Right lobe of liver (tissue), 6 donors: ENCODE data around the gene DNAH1. TPM values are rescaled to one million over a fixed set of nuclear protein-coding genes. Genes with fewer than 3 reads are reported as not detected.
A peak's percentile ranks its signal among the peaks of the same experiment; 100 is the strongest.

Source experiments
- ATAC-seq, 4 donors: fragments of 200-7000 bp; cut with Tn5 transposase; one replicate each; pipeline ENCODE4 v1.9.1; 2020; ENCODE audit warnings: mild to moderate bottlenecking in 4 of 4, moderate library complexity in 4 of 4
- DNase-seq, 3 donors: peaks; one replicate each; pipeline ENCODE4 v3.0.0-alpha.2; 2020
- H3K27ac ChIP-seq, 3 donors: fragments of 200-600 bp; one replicate each; pipeline ENCODE4 v1.8.0; 2022
- H3K27me3 ChIP-seq, 2 donors: fragments of 200-600 bp; one replicate each; pipeline ENCODE4 v1.8.0; 2022
- H3K36me3 ChIP-seq, 4 donors: fragments of 200-600 bp; sonication (generic) in 1 of 4; one replicate each; pipeline versions ENCODE4 v1.5.1 to v1.8.0; 2017 to 2022; ENCODE audit warnings: control low read depth in 1 of 4
- H3K4me1 ChIP-seq, 4 donors: fragments of 200-600 bp; sonication (generic) in 1 of 4; one replicate each; pipeline versions ENCODE4 v1.5.1 to v1.8.0; 2017 to 2022; ENCODE audit warnings: control low read depth in 1 of 4
- H3K4me3 ChIP-seq, 3 donors: fragments of 200-600 bp; one replicate each; pipeline ENCODE4 v1.8.0; 2022
- H3K9me3 ChIP-seq, 4 donors: fragments of 200-600 bp; sonication (generic) in 1 of 4; one replicate each; pipeline versions ENCODE4 v1.5.1 to v1.8.0; 2017 to 2022; ENCODE audit warnings: control low read depth in 1 of 4
- CTCF ChIP-seq, 4 donors: fragments of 200-600 bp in 3 of 4; fragments of 450-650 bp in 1 of 4; IDR thresholded peaks; one replicate each; pipeline versions ENCODE4 v1.5.1 to v1.8.0; 2016 to 2022; ENCODE audit warnings: antibody characterized with exemption in 4 of 4, mild to moderate bottlenecking in 2 of 4
- POLR2A ChIP-seq: fragments of 450-650 bp; IDR thresholded peaks from one replicate; pipeline ENCODE4 v1.6.1; 2017; ENCODE audit warnings: antibody characterized with exemption, mild to moderate bottlenecking
- WGBS: methylation state at CpG from one replicate; pipeline ENCODE4 v1.1.6; 2018; ENCODE audit warnings: low coverage, low lambda C conversion rate; ENCODE audit not compliant: insufficient coverage; ENCODE audit errors: missing lambda C conversion rate; 5-methylcytosine and 5-hydroxymethylcytosine counted together
- intact Hi-C, 2 donors: fragments of 100-400 bp; cut with DNase I; formaldehyde crosslinking; loops; one replicate each; pipeline versions ENCODE4 v1.11.2 to v1.14.1; 2022
- total RNA-seq, 6 experiments: library from RNA; depleted of rRNA in 2 of 6; stranded (reverse); fragments of >200 nt in 2 of 6; fragmentation: NEBNext Ultra II Directional in 3 of 6; extraction: Animal tissue kit (Norgen Biotek cat#: 25700) in 3 of 6; gene quantifications; one replicate each; pipeline versions ENCODE4 v1.1.0 to v1.2.4, GENCODE V29; 2016 to 2023
- donor health status: DM: no; HTN: yes; CAD: no.
- donor health status: DM: no; HTN: no; CAD: no.
- donor health status: DM: no; HTN: no; CAD: no.
- donor health status: DM: no; HTN: yes; CAD: no.
- donor health status: DM: no; HTN: yes; CAD: no.

The DNAH1 gene
- total RNA-seq, 6 experiments from 2014 or later: 1.6 to 11.2 (median 8.1) TPM

GRCh38 chr3:52408466-52408865, 92.3 kb downstream of the DNAH1 start:
- Histone ChIP-seq H3K27me3 (no peaks in the 10 kb centered on the region), H3K27ac (no peak overlapping the region), H3K4me3 (no peak overlapping the region), H3K9me3 (no peaks in the 10 kb centered on the region), H3K4me1 (peaks cover 0 to 27% (median 10%) of the 10 kb centered on the region in 4 donors), H3K36me3 (peaks cover 0 to 40% (median 14%) of the 10 kb centered on the region in 4 donors)
- intact Hi-C loops: no loop called here
- 62% methylated on average over 2 of the region's 8 CpGs for WGBS
- TF ChIP-seq CTCF (IDR thresholded peaks at IDR 0.05): no peak
- no peak for TF ChIP-seq POLR2A
- peak in 1 of 3 donors; percentile 30 for DNase-seq
- no peak for ATAC-seq

- Histone ChIP-seq H3K4me1 (peaks cover 0 to 16% (median 7%) of the 10 kb centered on the region in 4 donors), H3K9me3 (no peaks in the 10 kb centered on the region), H3K27ac (no peak overlapping the region), H3K4me3 (no peak overlapping the region), H3K36me3 (no peaks in the 10 kb centered on the region), H3K27me3 (no peaks in the 10 kb centered on the region)
- intact Hi-C loops: no loop called here
- WGBS: 89% methylated on average over 3 of the region's 3 CpGs
- no peak for DNase-seq
- TF ChIP-seq CTCF (IDR thresholded peaks at IDR 0.05) (no peak), POLR2A (no peak)
- ATAC-seq: no peak
Observed at GRCh38 chr3:52415800-52416199, 99.7 kb downstream of the DNAH1 start.

GRCh38 chr3:52420388-52420787, 104.3 kb downstream of the DNAH1 start:
- Histone ChIP-seq H3K4me3 (no peak overlapping the region), H3K36me3 (no peaks in the 10 kb centered on the region), H3K9me3 (no peaks in the 10 kb centered on the region), H3K27ac (no peak overlapping the region), H3K4me1 (no peaks in the 10 kb centered on the region), H3K27me3 (no peaks in the 10 kb centered on the region)
- DNase-seq (no peak), ATAC-seq (no peak)
- WGBS: no CpG with 5 or more reads among the region's 2 CpGs
- intact Hi-C loops: no loop called here
- TF ChIP-seq POLR2A (no peak), CTCF (IDR thresholded peaks at IDR 0.05) (no peak)

GRCh38 chr3:52422669-52423068, 106.5 kb downstream of the DNAH1 start:
- no peak overlapping the region for H3K27ac ChIP-seq
- TF ChIP-seq POLR2A (no peak), CTCF (IDR thresholded peaks at IDR 0.05) (no peak)

DNA sequence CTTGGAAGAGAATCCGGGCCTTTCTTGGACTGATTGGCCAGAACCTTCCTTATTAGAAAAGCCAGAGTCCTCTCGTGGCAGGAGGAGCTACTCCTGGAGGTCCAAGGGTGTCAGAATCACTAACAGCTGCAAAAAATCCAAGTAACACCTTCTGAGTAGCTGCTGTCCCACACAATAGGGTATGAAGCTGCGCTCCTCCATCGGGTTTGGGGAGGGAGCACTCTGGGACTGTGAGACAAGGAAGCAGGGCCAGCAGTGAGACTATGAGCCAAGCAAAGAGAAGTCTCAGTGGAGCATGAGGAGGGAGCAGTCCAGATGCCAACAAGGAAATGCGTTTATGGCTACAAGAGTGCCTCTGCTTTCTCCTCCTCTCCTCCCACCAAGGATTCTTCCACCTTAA, 107.1 kb downstream of the DNAH1 start:
- no peak for TF ChIP-seq POLR2A
- no peak for TF ChIP-seq CTCF (IDR thresholded peaks at IDR 0.05)
- 71% methylated on average over 5 of the region's 5 CpGs for WGBS
- no peaks in the 10 kb centered on the region for H3K9me3 ChIP-seq
- ATAC-seq (no peak), DNase-seq (peak in 1 of 3 donors; percentile 15)
- no peaks in the 10 kb centered on the region for H3K27me3 ChIP-seq
- no peaks in the 10 kb centered on the region for H3K4me1 ChIP-seq
- no peaks in the 10 kb centered on the region for H3K36me3 ChIP-seq
- H3K4me3 ChIP-seq: no peak overlapping the region
- intact Hi-C loops: no loop called here
- H3K27ac ChIP-seq: no peak overlapping the region

More at GRCh38 chr3:52422669-52423068, 106.5 kb downstream of the DNAH1 start:
- Histone ChIP-seq H3K36me3 (no peaks in the 10 kb centered on the region), H3K27me3 (no peaks in the 10 kb centered on the region), H3K4me1 (no peaks in the 10 kb centered on the region), H3K9me3 (no peaks in the 10 kb centered on the region), H3K4me3 (no peak overlapping the region)
- peak in 1 of 3 donors; percentile 15 for DNase-seq
- ATAC-seq: peak in 1 of 4 donors; percentile 11
- WGBS: 94% methylated on average over 3 of the region's 3 CpGs
- intact Hi-C loops: no loop called here
